ENCODE results near the gene POP4.
A peak's percentile ranks its signal among the peaks of the same experiment; 100 is the strongest.

The POP4 gene

DNA sequence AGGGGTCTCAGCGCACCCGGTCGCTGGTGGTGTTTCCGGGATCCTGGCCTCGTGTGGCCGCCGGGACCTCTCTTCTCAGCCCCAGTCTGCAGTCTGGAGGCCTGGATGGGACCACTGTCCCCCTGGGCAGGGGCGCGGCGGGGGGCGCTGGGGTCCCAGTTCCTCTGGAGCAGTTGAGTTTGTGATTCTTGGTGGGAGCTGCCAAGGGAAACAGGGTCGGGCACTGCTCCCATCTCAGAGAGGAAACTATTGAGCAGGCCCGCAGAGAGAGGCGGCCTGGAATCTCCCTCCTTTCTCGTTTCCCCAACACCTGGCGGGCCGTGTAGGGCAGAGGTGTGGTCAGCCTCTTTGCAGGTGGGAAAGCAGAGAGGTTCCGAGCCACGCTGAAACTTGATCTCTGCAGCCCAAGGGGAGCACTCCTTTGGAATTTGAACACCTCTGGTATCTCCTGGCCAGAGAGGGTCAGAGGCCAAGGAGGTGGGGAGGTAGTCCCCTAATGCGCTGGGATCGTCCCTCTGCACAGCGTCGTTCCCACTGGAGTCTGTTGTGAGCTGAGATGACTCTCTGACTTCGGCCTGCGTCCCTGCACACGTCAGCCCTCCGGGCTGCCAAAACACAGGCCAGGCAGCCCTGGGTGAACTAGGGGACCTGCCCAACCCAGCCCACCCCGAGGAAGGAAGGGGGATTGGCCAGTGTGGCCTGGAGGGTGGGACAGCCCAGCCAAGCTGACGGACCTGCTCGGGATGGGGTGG is 59.9 kb downstream of the POP4 start:
- Histone ChIP-seq H3K4me3 (replicated peaks; ENCODE audit: low read depth, low read length) (peak overlapping the region; percentile 90), H3K36me3 (ENCODE audit: control insufficient read depth, insufficient read depth, low read length) (peaks cover 3% of the 10 kb centered on the region; the same call in 1 of the 2 replicates), H3K27me3 (replicated peaks; ENCODE audit: control insufficient read depth, insufficient read depth, low read length) (no peaks in the 10 kb centered on the region)
- no peak for DNase-seq (ENCODE audit: extremely low read depth, insufficient read length)
- no peak for TF ChIP-seq CTCF (IDR thresholded peaks at IDR 0.05; ENCODE audit: insufficient read depth, low read length, poor library complexity, severe bottlenecking)

Measured in GM06990 (cell line).